Measurements from ENCODE around the gene UBE2C.
A peak's percentile ranks its signal among the peaks of the same experiment; 100 is the strongest.
"Not testable (repeated sequence)": the region's sequence is repeated elsewhere in the genome, so short reads cannot be mapped to it uniquely, and the experiment has no call there.

Gene UBE2C

GRCh38 chr20:45827712-45828111 lies 15.3 kb downstream of the UBE2C start:
- no peaks in the 10 kb centered on the region for H3K36me3 ChIP-seq
- H3K4me3 ChIP-seq (ENCODE audit: low read depth, low read length) = no peak overlapping the region
- TF ChIP-seq CTCF (IDR thresholded peaks at IDR 0.05; ENCODE audit: low read depth, low read length) = no peak
- no peaks in the 10 kb centered on the region for H3K27me3 ChIP-seq
- H3K4me1 ChIP-seq = no peaks in the 10 kb centered on the region
- DNase-seq = no peak
- H3K9me3 ChIP-seq = no peaks in the 10 kb centered on the region

GRCh38 chr20:45828589-45828988 lies 16.1 kb downstream of the UBE2C start:
- Histone ChIP-seq H3K36me3 (no peaks in the 10 kb centered on the region), H3K4me1 (no peaks in the 10 kb centered on the region), H3K9me3 (no peaks in the 10 kb centered on the region), H3K4me3 (ENCODE audit: low read depth, low read length) (no peak overlapping the region), H3K27me3 (no peaks in the 10 kb centered on the region)
- DNase-seq = no peak
- no peak for TF ChIP-seq CTCF (IDR thresholded peaks at IDR 0.05; ENCODE audit: low read depth, low read length)

- not testable (repeated sequence) for H3K4me3 ChIP-seq (ENCODE audit: low read depth, low read length); H3K27me3 ChIP-seq; H3K9me3 ChIP-seq; DNase-seq; H3K4me1 ChIP-seq; H3K36me3 ChIP-seq
Measured at GRCh38 chr20:45829673-45830106, 17.2 kb downstream of the UBE2C start.

- no peaks in the 10 kb centered on the region for H3K36me3 ChIP-seq
- no peaks in the 10 kb centered on the region for H3K9me3 ChIP-seq
- TF ChIP-seq CTCF (IDR thresholded peaks at IDR 0.05; ENCODE audit: low read depth, low read length) = no peak
- H3K4me3 ChIP-seq (ENCODE audit: low read depth, low read length) = no peak overlapping the region
- no peaks in the 10 kb centered on the region; the same call in 1 of the 2 replicates for H3K4me1 ChIP-seq
- no peaks in the 10 kb centered on the region for H3K27me3 ChIP-seq
- DNase-seq = no peak
Measured at GRCh38 chr20:45832619-45833018, 20.2 kb downstream of the UBE2C start.

- Histone ChIP-seq H3K27me3 (no peaks in the 10 kb centered on the region), H3K9me3 (no peaks in the 10 kb centered on the region), H3K4me1 (no peaks in the 10 kb centered on the region; the same call in 1 of the 2 replicates), H3K4me3 (ENCODE audit: low read depth, low read length) (peak within 1 kb of the TSS; percentile 72), H3K36me3 (no peaks in the 10 kb centered on the region)
- TF ChIP-seq CTCF (IDR thresholded peaks at IDR 0.05; ENCODE audit: low read depth, low read length) = no peak
- peak; percentile 84 for DNase-seq
Measured at GRCh38 chr20:45833030-45833882, 20.8 kb downstream of the UBE2C start, which contains the start of gene SNX21. SNX21 (plus strand) TSS chr20:45833799; CDS start chr20:45833920, 121 bp downstream.

- no peak for TF ChIP-seq CTCF (IDR thresholded peaks at IDR 0.05; ENCODE audit: low read depth, low read length)
- Histone ChIP-seq H3K4me1 (no peaks in the 10 kb centered on the region; the same call in 1 of the 2 replicates), H3K9me3 (no peaks in the 10 kb centered on the region), H3K27me3 (no peaks in the 10 kb centered on the region), H3K36me3 (no peaks in the 10 kb centered on the region), H3K4me3 (ENCODE audit: low read depth, low read length) (peak overlapping the region; percentile 72)
- peak; percentile 63 for DNase-seq
Measured at GRCh38 chr20:45833883-45834796, 21.7 kb downstream of the UBE2C start.
